H1 (cell line): ENCODE data around the gene RPL38.

ENCODE experiments used
- POLR2A ChIP-seq, 2 experiments: IDR thresholded peaks; 1 replicate in 1 of 2; 2 replicates in 1 of 2; pipeline ENCODE4 v1.6.1; 2011; ENCODE audit warnings: low read depth in 2 of 2, low read length in 2 of 2, mild to moderate bottlenecking in 2 of 2; ENCODE audit errors: control extremely low read depth in 1 of 2
- RAD21 ChIP-seq, 2 experiments: IDR thresholded peaks in 1 of 2; conservative IDR thresholded peaks in 1 of 2; 2 replicates each; pipeline ENCODE4 v1.6.1; 2011; ENCODE audit warnings: low read depth in 2 of 2, low read length in 2 of 2, improper control_type of control experiment in 1 of 2, inconsistent platforms in 1 of 2, mild to moderate bottlenecking in 1 of 2, moderate library complexity in 1 of 2
- TF ChIP-seq, protein P1 (sequence below), 3 experiments: IDR thresholded peaks; 1 replicate in 2 of 3; 2 replicates in 1 of 3; pipeline versions ENCODE4 v1.5.1 to v1.6.1; 2011; ENCODE audit warnings: low read length in 3 of 3, mild to moderate bottlenecking in 3 of 3, inconsistent platforms in 2 of 3, low read depth in 1 of 3, moderate library complexity in 1 of 3; ENCODE audit not compliant: insufficient read depth in 1 of 3; ENCODE audit errors: control extremely low read depth in 1 of 3
- TF ChIP-seq, protein P2 (sequence below): IDR thresholded peaks from 2 replicates; pipeline ENCODE4 v1.6.1; 2011; ENCODE audit warnings: low read depth, mild to moderate bottlenecking, low read length; ENCODE audit not compliant: insufficient read depth

DNA sequence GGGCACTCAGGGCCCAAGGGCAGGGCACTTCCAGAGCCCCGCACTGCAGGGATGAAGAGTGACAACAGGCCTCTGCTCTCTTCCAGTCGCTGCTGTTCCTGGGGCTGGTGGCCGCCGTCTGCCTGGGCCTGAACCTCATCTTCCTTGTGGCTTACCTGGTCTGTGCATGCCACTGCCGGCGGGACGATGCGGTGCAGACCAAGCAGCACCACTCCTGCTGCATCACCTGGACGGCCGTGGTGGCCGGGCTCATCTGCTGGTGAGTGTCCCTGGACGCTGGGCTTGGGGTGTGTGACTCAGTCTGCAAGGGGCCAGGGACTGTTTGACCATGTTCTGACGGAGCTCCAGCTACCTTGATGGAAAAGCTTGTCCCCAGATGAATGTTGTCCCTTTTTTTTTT, 18.9 kb downstream of the RPL38 start:
- TF ChIP-seq, protein P1, sequence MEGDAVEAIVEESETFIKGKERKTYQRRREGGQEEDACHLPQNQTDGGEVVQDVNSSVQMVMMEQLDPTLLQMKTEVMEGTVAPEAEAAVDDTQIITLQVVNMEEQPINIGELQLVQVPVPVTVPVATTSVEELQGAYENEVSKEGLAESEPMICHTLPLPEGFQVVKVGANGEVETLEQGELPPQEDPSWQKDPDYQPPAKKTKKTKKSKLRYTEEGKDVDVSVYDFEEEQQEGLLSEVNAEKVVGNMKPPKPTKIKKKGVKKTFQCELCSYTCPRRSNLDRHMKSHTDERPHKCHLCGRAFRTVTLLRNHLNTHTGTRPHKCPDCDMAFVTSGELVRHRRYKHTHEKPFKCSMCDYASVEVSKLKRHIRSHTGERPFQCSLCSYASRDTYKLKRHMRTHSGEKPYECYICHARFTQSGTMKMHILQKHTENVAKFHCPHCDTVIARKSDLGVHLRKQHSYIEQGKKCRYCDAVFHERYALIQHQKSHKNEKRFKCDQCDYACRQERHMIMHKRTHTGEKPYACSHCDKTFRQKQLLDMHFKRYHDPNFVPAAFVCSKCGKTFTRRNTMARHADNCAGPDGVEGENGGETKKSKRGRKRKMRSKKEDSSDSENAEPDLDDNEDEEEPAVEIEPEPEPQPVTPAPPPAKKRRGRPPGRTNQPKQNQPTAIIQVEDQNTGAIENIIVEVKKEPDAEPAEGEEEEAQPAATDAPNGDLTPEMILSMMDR (IDR thresholded peaks at IDR 0.05; ENCODE audit: control extremely low read depth in 1 of 3, insufficient read depth in 1 of 3, low read depth in 1 of 3, low read length in 3 of 3) = no peak
- TF ChIP-seq, protein P2, sequence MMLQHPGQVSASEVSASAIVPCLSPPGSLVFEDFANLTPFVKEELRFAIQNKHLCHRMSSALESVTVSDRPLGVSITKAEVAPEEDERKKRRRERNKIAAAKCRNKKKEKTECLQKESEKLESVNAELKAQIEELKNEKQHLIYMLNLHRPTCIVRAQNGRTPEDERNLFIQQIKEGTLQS = no peak
- no peak for TF ChIP-seq RAD21 (IDR thresholded peaks at IDR 0.05 in 1 of 2, conservative IDR thresholded peaks at IDR 0.05 in 1 of 2; ENCODE audit: low read depth in 2 of 2, low read length in 2 of 2)
- no peak for TF ChIP-seq POLR2A (IDR thresholded peaks at IDR 0.05; ENCODE audit: control extremely low read depth in 1 of 2, low read depth in 2 of 2, low read length in 2 of 2)
